Left ventricle myocardium inferior (tissue), 1 donor: ENCODE measurements around the gene ALX4. TPM values are rescaled to one million over a fixed set of nuclear protein-coding genes. Genes with fewer than 3 reads are reported as not detected.
A peak's percentile ranks its signal among the peaks of the same experiment; 100 is the strongest.

Experiments
- DNase-seq: peaks from one replicate; pipeline ENCODE4 v3.0.0-alpha.2; 2020
- H3K27ac ChIP-seq: fragments of 200-600 bp; replicated peaks from 2 replicates; pipeline ENCODE4 v1.8.0; 2021
- H3K27me3 ChIP-seq: fragments of 200-600 bp; 2 replicates; pipeline ENCODE4 v1.8.0; 2021; ENCODE audit warnings: low read depth
- H3K36me3 ChIP-seq: fragments of 200-600 bp; 2 replicates; pipeline ENCODE4 v1.8.0; 2021
- H3K4me1 ChIP-seq: fragments of 200-600 bp; 2 replicates; pipeline ENCODE4 v1.8.0; 2021
- H3K4me3 ChIP-seq: fragments of 200-600 bp; 2 replicates; pipeline ENCODE4 v1.8.0; 2021; ENCODE audit warnings: mild to moderate bottlenecking, moderate library complexity
- H3K9me3 ChIP-seq: fragments of 200-600 bp; replicated peaks from 2 replicates; pipeline ENCODE4 v1.8.0; 2021
- intact Hi-C: fragments of 100-400 bp; cut with micrococcal nuclease; formaldehyde crosslinking; loops from one replicate; pipeline ENCODE4 v1.11.0; 2022
- total RNA-seq: library from RNA; stranded (reverse); fragmentation: NEBNext Ultra II Directional; extraction: Animal tissue kit (Norgen Biotek cat#: 25700); gene quantifications from one replicate; pipeline ENCODE4 v1.2.1, GENCODE V29; 2021
- TF ChIP-seq, protein P1 (sequence below): fragments of 200-600 bp; IDR thresholded peaks from 2 replicates; pipeline ENCODE4 v1.8.0; 2021; ENCODE audit warnings: antibody characterized with exemption, mild to moderate bottlenecking, borderline replicate concordance
- donor health status: DM: no; HTN: yes; CAD: no; lungs with severe emphysema.

ALX4 gene
- total RNA-seq, 1 donor from 2014 or later = not detected

DNA sequence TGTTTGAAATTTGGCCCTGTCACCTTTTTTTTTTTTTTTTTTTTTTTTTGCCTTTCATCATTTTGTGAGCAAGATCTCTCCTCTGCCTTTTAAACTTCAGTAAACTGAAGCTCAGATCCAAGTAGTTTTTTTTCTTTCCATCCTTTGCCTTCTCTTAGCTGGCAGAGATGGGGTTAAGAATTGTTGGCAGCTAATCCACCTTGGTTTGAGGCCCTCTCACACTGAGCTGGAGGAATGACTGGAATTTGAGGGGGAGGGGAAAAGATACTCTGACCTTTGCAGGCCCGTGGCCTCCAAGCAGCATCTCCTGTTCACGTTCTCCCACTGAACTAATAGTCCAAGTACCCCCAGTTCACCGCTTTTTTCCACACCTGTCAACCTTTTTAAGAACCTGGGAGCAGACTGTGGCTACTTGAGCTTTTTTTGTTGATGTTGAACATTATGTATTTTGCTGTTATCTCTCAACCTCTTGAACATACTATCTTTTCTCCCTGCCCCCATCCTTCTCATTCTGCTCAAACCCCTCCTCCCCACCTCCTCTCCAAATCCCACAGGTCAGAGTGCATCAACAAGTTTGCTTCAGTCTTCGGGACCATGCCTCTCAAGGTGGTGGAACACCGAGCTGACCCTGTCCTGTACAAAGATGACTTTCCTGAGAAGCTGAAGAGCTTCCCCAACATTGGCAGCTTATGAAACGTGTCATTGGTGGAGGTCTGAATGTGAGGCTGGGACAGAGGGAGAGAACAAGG, 66.2 kb downstream of the ALX4 start:
- Histone ChIP-seq H3K9me3 (no peaks in the 10 kb centered on the region), H3K4me3 (no peak overlapping the region), H3K27me3 (no peaks in the 10 kb centered on the region), H3K36me3 (peaks cover 10% of the 10 kb centered on the region), H3K4me1 (peaks cover 76% of the 10 kb centered on the region), H3K27ac (peak overlapping the region; percentile 23)
- intact Hi-C loops = no loop called here
- TF ChIP-seq, protein P1, sequence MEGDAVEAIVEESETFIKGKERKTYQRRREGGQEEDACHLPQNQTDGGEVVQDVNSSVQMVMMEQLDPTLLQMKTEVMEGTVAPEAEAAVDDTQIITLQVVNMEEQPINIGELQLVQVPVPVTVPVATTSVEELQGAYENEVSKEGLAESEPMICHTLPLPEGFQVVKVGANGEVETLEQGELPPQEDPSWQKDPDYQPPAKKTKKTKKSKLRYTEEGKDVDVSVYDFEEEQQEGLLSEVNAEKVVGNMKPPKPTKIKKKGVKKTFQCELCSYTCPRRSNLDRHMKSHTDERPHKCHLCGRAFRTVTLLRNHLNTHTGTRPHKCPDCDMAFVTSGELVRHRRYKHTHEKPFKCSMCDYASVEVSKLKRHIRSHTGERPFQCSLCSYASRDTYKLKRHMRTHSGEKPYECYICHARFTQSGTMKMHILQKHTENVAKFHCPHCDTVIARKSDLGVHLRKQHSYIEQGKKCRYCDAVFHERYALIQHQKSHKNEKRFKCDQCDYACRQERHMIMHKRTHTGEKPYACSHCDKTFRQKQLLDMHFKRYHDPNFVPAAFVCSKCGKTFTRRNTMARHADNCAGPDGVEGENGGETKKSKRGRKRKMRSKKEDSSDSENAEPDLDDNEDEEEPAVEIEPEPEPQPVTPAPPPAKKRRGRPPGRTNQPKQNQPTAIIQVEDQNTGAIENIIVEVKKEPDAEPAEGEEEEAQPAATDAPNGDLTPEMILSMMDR = no peak
- no peak for DNase-seq

DNA sequence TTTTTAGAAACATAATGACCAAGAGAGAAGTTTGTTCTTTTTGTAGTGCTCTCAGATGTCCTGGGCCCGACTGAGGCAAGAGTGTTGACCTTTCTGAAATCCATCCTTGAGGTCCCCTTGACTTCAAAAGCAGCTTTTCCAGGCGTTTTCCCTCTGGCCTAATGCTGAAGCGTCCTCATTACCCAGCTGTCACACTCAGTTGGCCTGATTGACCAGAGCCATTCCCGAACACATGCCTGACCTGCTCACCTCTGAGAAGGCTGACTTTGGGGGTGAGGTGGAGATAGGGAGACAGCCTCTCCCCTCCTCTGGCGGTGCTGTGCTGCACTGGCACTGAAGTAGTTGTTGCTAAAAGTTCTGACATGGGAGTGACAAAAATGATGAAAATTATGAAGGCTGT, 66.9 kb downstream of the ALX4 start:
- TF ChIP-seq, protein P1 = no peak
- Histone ChIP-seq H3K4me3 (no peak overlapping the region), H3K27ac (peak overlapping the region; percentile 64), H3K4me1 (peaks cover 72% of the 10 kb centered on the region), H3K36me3 (peaks cover 15% of the 10 kb centered on the region), H3K9me3 (no peaks in the 10 kb centered on the region), H3K27me3 (no peaks in the 10 kb centered on the region)
- intact Hi-C loops = no loop called here
- DNase-seq = no peak

DNA sequence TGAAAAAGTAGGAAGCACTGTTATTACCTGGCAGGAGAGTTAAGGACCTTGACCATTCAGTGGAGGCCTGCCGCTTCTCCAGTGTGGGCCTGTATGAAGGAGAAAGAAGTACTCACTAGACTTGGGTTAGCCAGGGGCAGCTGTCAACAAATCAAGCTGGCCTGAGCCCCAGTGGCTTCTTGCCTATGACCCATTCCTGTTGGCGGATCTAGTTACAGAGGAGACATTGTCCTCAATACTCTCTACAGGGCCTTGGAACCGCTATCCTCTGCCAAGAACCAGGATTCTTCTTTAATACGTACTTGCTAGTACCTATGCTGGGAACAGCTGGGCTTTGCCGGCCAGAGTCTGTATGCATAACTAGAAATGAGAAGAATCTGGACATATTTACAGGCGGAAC, 68.1 kb downstream of the ALX4 start:
- H3K27ac ChIP-seq = peak overlapping the region; percentile 64
- peak; percentile 66 for DNase-seq

DNA sequence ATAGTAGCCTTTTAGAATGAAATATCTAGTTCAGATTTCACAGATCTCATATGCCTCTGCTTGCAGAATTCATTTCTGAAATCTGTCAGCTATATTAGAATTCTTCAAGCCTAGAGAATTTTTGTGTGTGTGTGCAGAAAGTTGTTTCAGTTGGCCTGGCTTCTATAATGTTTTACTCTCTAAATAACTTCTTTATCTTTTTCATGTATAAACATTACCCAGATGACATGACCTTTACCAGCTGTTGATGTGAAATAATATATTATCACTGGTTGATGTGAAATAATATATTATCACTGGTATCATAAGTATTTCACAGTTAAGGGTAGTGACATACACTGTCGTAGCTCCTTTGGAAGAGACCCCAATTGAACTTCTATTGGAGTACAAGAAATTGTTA, 72.8 kb downstream of the ALX4 start:
- H3K4me3 ChIP-seq = no peak overlapping the region
- H3K27ac ChIP-seq = no peak overlapping the region
- H3K4me1 ChIP-seq = peaks cover 29% of the 10 kb centered on the region
- peaks cover 21% of the 10 kb centered on the region for H3K36me3 ChIP-seq
- no peak for DNase-seq
- TF ChIP-seq, protein P1 = no peak
- no peaks in the 10 kb centered on the region for H3K27me3 ChIP-seq
- H3K9me3 ChIP-seq = no peaks in the 10 kb centered on the region
- intact Hi-C loops = no loop called here

More for the DNA sequence above, 68.1 kb downstream of the ALX4 start:
- no peaks in the 10 kb centered on the region for H3K27me3 ChIP-seq
- no peaks in the 10 kb centered on the region for H3K9me3 ChIP-seq
- H3K4me3 ChIP-seq = no peak overlapping the region
- H3K4me1 ChIP-seq = peaks cover 65% of the 10 kb centered on the region
- TF ChIP-seq, protein P1 = no peak
- intact Hi-C loops = no loop called here
- peaks cover 16% of the 10 kb centered on the region for H3K36me3 ChIP-seq

DNA sequence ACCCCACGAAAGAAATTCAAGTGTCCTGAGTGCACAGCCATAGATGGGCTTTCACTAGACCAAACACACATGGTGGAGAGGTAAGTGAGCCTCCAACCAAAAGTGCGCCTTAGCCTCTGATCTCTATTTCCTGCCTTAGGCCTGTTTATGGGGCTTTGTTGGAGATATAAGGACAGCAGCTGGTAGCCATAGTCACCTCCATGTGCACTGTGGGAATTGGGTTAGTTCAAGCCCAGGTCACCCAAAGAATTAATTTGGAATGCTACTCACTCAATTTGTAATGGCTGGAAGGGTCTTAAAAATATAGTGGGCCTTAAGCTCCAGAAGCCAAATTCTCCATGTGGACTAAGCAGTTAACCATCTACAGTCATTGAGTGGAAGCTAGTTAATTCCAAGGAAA, 73.6 kb downstream of the ALX4 start:
- peaks cover 20% of the 10 kb centered on the region for H3K4me1 ChIP-seq
- TF ChIP-seq, protein P1 = no peak
- H3K9me3 ChIP-seq = no peaks in the 10 kb centered on the region
- no peak for DNase-seq
- intact Hi-C loops = no loop called here
- peaks cover 21% of the 10 kb centered on the region for H3K36me3 ChIP-seq
- no peak overlapping the region for H3K4me3 ChIP-seq
- no peaks in the 10 kb centered on the region for H3K27me3 ChIP-seq
- H3K27ac ChIP-seq = no peak overlapping the region
